Hippocampal formation (tissue), 2 donors: ENCODE data around the gene ANO7.
"Not testable (repeated sequence)": the region's sequence is repeated elsewhere in the genome, so short reads cannot be mapped to it uniquely, and the experiment has no call there.

ENCODE experiments used
- DNase-seq, 2 donors: peaks; one replicate each; lab custom pipeline; 2025; lab: John Stamatoyannopoulos, UW

ANO7 gene

GRCh38 chr2:241191081-241191480 lies 2.6 kb downstream of the ANO7 start:
- no peak for DNase-seq

- DNase-seq = no peak
These were observed 4.8 kb downstream of the ANO7 start for GRCh38 chr2:241193271-241193670.

- DNase-seq = no peak
These were observed 6.3 kb downstream of the ANO7 start for GRCh38 chr2:241194811-241195210.

DNA sequence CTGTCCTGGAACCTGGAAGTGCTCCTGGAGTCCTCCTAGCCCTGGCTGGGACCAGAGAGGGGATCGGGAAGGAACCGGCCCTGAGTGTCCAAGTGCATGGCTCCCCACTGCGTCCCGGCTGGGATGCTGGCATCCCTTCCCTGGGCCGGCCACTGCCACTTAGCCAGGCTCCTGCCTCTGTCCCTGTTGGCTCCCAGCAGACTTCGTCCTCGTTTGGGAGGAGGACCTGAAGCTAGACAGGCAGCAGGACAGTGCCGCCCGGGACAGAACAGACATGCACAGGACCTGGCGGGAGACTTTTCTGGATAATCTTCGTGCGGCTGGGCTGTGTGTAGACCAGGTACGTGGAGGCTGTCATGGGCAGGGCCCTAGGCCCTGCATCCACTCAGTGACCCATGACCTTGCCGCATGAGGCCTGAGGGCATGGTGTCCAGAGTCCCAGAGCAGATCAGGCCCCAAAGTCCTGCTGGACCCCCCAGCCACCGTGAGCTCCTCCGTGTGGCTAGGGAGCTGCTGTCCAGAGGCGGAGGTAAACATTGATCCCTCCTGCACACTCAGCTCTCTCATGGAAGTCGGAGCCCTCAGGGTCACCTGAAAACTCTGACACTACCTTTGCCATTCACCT lies 7.1 kb downstream of the ANO7 start:
- no peak for DNase-seq

DNA sequence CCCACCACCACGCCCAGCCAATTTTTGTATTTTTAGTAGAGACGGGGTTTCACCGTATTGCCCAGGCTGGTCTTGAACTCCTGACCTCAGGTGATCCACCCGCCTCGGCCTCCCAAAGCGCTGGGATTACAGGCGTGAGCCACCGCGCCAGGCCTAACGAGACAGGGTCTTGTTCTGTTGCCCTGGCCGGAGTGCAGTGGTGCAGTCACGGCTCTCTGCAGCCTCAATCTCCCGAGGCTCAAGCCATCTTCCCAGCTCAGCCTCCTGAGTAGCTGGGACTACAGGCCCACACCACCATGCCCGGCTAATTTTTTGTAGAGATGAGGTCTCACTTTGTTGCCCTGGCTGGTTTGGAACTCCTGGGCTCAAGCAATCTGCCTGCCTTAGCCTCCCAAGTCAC lies 8.8 kb downstream of the ANO7 start:
- DNase-seq = not testable (repeated sequence)

DNA sequence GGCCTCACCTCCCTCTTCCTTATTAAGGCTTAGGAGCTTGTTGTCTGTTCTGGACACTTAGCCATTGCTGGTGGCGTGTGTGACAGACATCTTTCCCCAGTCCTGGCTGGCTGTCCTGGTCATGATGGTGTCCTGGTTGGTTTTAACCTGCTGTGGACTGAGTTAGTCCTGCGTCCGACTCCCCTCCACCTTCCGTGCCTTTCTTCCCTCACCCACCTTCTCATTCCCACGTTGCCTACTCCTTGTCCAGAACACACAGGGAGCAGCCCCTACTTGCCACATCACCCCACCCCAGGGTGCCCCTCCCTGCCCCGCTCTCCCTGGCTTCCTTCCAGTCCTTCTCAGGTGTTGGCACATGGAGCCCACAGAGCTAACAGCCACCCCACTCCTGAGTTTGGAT lies 9.5 kb downstream of the ANO7 start:
- DNase-seq = no peak

DNA sequence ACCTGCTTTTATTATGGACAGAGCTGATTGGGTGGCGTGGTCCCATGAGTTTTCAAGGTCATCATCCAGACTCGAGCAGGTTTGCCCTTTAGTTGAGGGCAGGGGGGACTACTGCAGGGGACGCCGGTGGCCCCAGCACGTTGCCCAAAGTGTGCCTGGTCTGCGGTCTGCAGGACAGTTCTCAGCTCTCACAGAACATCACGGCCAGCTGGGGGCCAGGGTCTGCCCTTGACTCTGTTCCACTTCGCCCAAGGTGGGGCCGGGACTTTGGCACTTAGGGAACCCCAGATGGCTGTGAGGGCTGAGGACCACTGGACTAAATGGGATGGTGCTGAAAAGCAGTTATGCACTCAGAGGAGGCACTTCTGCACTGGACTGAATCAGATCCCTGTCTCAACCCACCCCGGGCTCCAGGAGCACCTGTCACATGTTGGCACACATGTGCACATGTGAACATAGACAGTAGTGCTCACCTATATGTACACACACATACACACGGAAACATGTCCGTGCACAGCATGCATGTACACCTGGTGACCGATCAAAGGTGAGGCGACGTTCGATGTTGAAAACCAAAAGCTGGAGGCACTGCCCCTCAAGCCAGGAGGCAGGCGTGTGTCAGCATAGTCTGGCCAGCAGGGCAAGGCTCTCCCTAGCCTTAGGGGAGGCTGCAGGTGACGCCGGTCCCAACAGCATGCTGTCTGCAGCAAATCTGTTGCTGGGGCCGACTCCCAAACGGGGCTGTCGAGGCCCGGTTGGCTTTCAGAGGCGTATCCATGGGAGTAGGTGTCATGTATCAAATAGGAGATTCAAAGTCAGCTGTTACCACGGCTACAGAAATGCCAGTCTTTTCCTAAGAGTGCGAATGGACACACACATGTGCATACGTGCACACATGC lies 10.2 kb downstream of the ANO7 start:
- no peak for DNase-seq

- no peak for DNase-seq
These were observed 10.8 kb downstream of the ANO7 start for GRCh38 chr2:241199286-241199685.

DNA sequence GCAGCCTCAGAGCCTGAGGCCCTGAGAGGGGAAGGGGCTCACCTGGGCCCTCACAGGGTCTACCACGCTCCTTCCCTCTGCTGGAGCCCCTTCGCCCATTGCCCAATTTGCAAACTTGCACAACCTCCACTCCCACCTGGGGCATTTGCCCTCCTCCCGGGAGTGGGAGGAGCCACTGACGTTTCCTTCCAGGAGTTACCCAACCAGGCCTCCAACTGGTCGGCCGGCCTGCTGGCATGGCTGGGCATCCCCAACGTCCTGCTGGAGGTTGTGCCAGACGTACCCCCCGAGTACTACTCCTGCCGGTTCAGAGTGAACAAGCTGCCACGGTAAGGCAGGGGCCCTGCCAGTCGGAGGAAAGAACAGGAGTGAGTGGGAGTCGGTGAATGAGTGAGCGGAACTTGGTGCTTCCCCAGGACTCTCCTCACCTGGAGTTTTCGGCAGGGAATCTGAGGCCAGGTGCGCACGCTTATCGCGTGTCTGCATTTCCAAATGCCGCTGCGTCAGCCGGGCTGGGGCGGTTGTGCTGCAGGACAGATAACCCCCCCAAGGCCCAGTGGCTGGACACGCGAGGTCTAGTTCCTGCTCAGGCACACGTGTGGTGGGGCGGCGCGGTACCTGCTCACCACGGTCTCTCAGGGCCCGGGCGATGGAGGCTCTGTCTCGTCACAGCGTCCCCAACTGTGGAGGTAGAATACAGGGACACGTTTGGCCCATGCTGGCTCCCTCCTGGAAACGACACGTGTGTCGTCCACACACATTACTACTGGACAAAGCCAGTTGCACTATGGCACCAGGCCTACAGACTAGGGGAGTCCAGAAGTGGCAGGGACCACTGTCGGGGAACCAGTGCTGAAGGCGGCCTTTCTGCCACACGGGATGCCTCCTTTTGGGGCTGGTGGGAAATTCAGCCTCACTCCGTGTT lies 11.7 kb downstream of the ANO7 start:
- DNase-seq = no peak

DNA sequence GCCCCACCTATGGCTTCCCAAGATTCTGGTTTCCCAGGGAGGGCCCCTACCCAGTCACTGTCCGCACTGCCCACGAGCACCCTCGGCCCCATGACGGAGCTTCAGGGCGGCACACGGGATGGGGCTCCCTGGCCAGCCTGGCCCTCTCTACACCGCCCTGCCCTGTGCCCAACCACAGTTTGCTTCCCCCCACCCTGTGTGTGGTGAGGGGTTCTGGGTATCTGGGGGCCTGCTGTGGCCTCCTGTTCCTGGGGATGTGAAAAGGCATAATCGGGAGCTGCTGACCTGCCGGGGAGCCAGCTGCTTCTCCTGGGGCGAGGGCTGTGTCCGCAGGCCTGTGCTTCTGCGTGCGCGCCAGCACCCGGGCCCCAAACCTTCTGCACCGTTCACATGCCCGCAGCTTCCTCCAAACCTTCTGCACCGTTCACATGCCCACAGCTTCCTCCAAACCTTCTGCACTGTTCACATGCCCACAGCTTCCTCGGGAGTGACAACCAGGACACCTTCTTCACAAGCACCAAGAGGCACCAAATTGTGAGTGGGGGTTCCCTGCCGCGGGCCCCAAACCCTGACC lies 12.4 kb downstream of the ANO7 start:
- DNase-seq = no peak

GRCh38 chr2:241201445-241202267 lies 13.2 kb downstream of the ANO7 start:
- DNase-seq = no peak

DNA sequence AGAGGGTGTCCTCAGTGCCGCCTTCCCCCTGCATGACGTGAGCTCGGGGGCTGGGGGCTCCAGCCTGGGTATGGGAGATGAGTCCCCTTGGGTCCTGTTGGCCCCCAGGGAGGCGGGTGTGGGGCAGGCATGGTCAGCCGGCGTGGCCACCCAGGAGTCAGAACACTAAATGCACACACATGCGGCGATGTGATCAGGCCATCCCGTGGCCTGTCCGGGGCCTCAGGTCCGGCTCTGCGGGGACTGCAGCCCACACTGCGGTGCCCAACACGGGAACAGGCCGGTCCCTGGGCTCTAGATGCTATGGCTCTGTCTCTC lies 13.8 kb downstream of the ANO7 start:
- DNase-seq = no peak

DNA sequence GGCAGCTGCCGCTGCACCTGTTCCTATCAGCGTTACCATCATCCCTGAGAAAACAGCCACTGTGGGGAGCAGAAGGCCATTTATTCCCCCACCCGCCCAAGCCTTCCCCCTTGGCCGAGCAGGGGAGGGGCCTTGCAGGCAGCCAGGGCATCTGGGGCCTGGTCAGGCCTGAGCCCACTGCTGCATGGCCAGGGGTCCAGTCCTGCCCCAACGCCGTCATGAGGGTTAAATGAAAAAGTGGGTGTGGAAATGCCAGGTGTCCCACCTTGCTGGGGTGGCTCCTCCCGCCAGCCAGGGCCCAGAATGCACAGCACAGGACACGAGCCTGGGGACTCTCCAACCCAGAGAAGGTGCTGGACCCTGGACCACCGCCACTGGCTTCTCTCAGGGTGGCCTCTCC lies 14.2 kb downstream of the ANO7 start:
- DNase-seq = no peak

DNA sequence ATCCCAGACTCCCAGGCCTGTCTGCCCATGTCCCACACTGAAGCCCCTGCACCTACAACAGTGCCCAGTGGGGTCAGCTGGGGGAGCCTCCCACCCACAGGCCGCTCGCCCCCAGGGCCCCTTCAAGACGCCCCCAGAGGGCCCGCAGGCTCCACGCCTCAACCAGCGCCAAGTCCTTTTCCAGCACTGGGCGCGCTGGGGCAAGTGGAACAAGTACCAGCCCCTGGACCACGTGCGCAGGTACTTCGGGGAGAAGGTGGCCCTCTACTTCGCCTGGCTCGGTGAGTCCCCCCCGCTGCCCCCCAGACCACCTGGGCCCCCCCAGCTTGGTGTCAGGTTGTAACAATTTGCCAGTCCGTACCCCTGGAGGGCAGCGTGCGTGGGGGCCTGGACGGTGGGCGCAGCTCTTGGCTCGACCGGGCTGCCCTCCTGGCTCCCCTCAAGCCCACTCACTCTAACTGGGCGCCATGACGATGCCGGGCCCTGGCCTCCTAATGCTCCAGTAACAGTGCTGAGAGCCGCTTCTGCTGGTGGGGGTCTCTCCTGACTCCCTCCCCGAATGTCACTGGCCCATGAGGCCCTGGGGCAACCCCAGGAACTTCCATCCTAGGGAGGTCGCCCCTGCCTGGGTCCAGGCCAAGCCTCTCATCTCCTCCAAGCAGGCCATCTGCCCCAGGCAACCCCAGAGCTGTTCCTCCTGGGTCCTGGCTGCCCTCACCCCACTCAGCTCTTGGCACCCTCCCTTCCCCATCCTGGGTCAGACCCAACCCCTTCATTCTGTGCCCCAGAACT lies 14.9 kb downstream of the ANO7 start:
- no peak for DNase-seq

DNA sequence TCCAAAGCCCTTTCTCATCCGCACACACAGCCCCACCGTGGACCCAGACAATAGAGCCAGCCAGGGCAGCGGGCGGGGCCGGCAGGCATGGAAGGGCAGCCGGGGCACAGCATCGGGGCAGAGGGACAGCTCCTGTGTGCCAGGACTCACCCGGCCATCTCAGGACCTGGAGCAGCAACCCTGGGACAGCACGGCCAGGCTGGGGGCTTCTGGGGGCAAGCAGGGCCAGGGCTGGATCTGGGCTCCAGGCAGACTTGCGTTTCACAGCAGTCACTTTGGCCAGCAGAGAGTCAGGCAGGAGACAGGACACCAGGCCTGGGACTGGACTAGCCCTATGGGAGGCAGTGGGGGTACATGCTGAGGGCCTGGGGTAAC lies 15.5 kb downstream of the ANO7 start:
- DNase-seq = no peak

GRCh38 chr2:241204490-241204889 lies 16.0 kb downstream of the ANO7 start:
- DNase-seq = no peak

GRCh38 chr2:241205086-241205485 lies 16.6 kb downstream of the ANO7 start:
- DNase-seq = no peak

GRCh38 chr2:241207151-241207550 lies 18.7 kb downstream of the ANO7 start:
- no peak for DNase-seq

DNA sequence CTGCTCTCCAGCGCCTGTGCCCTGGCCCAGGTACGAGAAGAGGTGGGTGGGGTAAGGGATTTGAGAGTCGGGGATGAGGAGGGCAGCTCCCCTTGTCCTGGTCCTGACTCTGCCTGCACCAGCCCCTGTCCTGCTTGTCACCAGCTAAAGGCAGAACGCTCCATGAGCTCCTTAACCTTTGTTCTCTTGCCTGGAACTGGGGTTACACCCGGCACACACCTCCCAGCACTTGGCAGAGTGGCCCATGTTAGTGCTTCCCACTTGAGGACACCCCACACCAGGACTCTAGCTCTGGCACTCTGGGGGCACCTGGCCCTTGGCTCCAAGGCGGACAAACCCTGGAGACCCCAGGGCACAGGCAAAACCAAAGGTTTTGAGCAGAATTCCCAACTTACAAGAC lies 19.2 kb downstream of the ANO7 start:
- no peak for DNase-seq

GRCh38 chr2:241208058-241208457 lies 19.6 kb downstream of the ANO7 start:
- DNase-seq = peak; percentile 13 to 18

- no peak for DNase-seq
These were observed 20.8 kb downstream of the ANO7 start for GRCh38 chr2:241209271-241209670.
